ENCODE results near the gene PPP3CA.

Gene PPP3CA

GRCh38 chr4:101299899-101300540, 47.3 kb downstream of the PPP3CA start:
- no peak overlapping the region for H3K4me3 ChIP-seq (ENCODE audit: low read depth, low read length, poor library complexity, severe bottlenecking)
- H3K9me3 ChIP-seq (ENCODE audit: low read length): no peaks in the 10 kb centered on the region
- peaks cover 4% of the 10 kb centered on the region for H3K4me1 ChIP-seq (ENCODE audit: insufficient read depth, low read length, severe bottlenecking)
- no peaks in the 10 kb centered on the region for H3F3A ChIP-seq (ENCODE audit: insufficient read depth, low read length)
- H3K79me2 ChIP-seq (ENCODE audit: insufficient read depth, low read length): peaks cover 62% of the 10 kb centered on the region
- H3K4me2 ChIP-seq (ENCODE audit: low read length): no peak overlapping the region
- H2AFZ ChIP-seq (ENCODE audit: low read length): no peak overlapping the region
- H3K27ac ChIP-seq (ENCODE audit: low read depth, low read length, poor library complexity, severe bottlenecking): no peak overlapping the region
- H3K36me3 ChIP-seq (ENCODE audit: insufficient read depth, low read length): no peaks in the 10 kb centered on the region
- TF ChIP-seq EZH2 (IDR thresholded peaks at IDR 0.05; ENCODE audit: borderline replicate concordance, low read length): no peak
- no peak for TF ChIP-seq CTCF (IDR thresholded peaks at IDR 0.05; ENCODE audit: low read length)
- no peaks in the 10 kb centered on the region for H4K20me1 ChIP-seq (ENCODE audit: insufficient read depth, low read length)
- H3K27me3 ChIP-seq (ENCODE audit: insufficient read depth, low read length): no peaks in the 10 kb centered on the region
- no peak overlapping the region for H3K9ac ChIP-seq (ENCODE audit: low read length)
- H3K9me2 ChIP-seq (ENCODE audit: low read depth, low read length): no peaks in the 10 kb centered on the region

- no peak overlapping the region for H3K4me3 ChIP-seq (ENCODE audit: low read depth, low read length, poor library complexity, severe bottlenecking)
- H3K4me1 ChIP-seq (ENCODE audit: insufficient read depth, low read length, severe bottlenecking): no peaks in the 10 kb centered on the region
- H3K79me2 ChIP-seq (ENCODE audit: insufficient read depth, low read length): peaks cover 53% of the 10 kb centered on the region
- no peak overlapping the region for H2AFZ ChIP-seq (ENCODE audit: low read length)
- H3K9me2 ChIP-seq (ENCODE audit: low read depth, low read length): no peaks in the 10 kb centered on the region
- no peaks in the 10 kb centered on the region for H4K20me1 ChIP-seq (ENCODE audit: insufficient read depth, low read length)
- no peak overlapping the region for H3K4me2 ChIP-seq (ENCODE audit: low read length)
- no peak overlapping the region for H3K9ac ChIP-seq (ENCODE audit: low read length)
- no peaks in the 10 kb centered on the region for H3K36me3 ChIP-seq (ENCODE audit: insufficient read depth, low read length)
- no peaks in the 10 kb centered on the region for H3K9me3 ChIP-seq (ENCODE audit: low read length)
- H3K27ac ChIP-seq (ENCODE audit: low read depth, low read length, poor library complexity, severe bottlenecking): no peak overlapping the region
- H3F3A ChIP-seq (ENCODE audit: insufficient read depth, low read length): no peaks in the 10 kb centered on the region
- no peaks in the 10 kb centered on the region for H3K27me3 ChIP-seq (ENCODE audit: insufficient read depth, low read length)
- TF ChIP-seq CTCF (IDR thresholded peaks at IDR 0.05; ENCODE audit: low read length) (no peak), EZH2 (IDR thresholded peaks at IDR 0.05; ENCODE audit: borderline replicate concordance, low read length) (no peak)
Observed at GRCh38 chr4:101299021-101299420, 48.3 kb downstream of the PPP3CA start.

- Histone ChIP-seq H4K20me1 (ENCODE audit: insufficient read depth, low read length) (no peaks in the 10 kb centered on the region), H3K79me2 (ENCODE audit: insufficient read depth, low read length) (peaks cover 30% of the 10 kb centered on the region)
Observed at GRCh38 chr4:101295691-101296090, 51.6 kb downstream of the PPP3CA start.

More at GRCh38 chr4:101295691-101296090, 51.6 kb downstream of the PPP3CA start:
- no peaks in the 10 kb centered on the region for H3K9me2 ChIP-seq (ENCODE audit: low read depth, low read length)
- no peaks in the 10 kb centered on the region for H3K36me3 ChIP-seq (ENCODE audit: insufficient read depth, low read length)
- H3K9ac ChIP-seq (ENCODE audit: low read length): no peak overlapping the region
- no peaks in the 10 kb centered on the region for H3K4me1 ChIP-seq (ENCODE audit: insufficient read depth, low read length, severe bottlenecking)
- no peak overlapping the region for H3K4me2 ChIP-seq (ENCODE audit: low read length)
- TF ChIP-seq EZH2 (IDR thresholded peaks at IDR 0.05; ENCODE audit: borderline replicate concordance, low read length): no peak
- no peak for TF ChIP-seq CTCF (IDR thresholded peaks at IDR 0.05; ENCODE audit: low read length)
- H3K27me3 ChIP-seq (ENCODE audit: insufficient read depth, low read length): no peaks in the 10 kb centered on the region
- no peaks in the 10 kb centered on the region for H3K9me3 ChIP-seq (ENCODE audit: low read length)
- no peaks in the 10 kb centered on the region for H3F3A ChIP-seq (ENCODE audit: insufficient read depth, low read length)
- no peak overlapping the region for H3K4me3 ChIP-seq (ENCODE audit: low read depth, low read length, poor library complexity, severe bottlenecking)
- no peak overlapping the region for H3K27ac ChIP-seq (ENCODE audit: low read depth, low read length, poor library complexity, severe bottlenecking)
- no peak overlapping the region for H2AFZ ChIP-seq (ENCODE audit: low read length)
